A549 (cell line): ENCODE results near the gene CARMIL1. TPM values are rescaled to one million over a fixed set of nuclear protein-coding genes. Genes with fewer than 3 reads are reported as not detected.

Source experiments
- ATAC-seq, 2 experiments: fragments of 200-7000 bp in 1 of 2; fragments of >200 bp in 1 of 2; cut with Nextera tagmentation in 1 of 2; cut with Tn5 transposase in 1 of 2; 3 replicates each; pipeline versions ENCODE4 v1.8.0 to v1.9.1; 2018 to 2020; ENCODE audit warnings: mild to moderate bottlenecking in 1 of 2, moderate library complexity in 1 of 2
- CTCF ChIA-PET: fragments of 300-600 bp; sonication (Branson Sonifier 250); formaldehyde crosslinking; extraction: SDS; loops from one replicate; lab custom pipeline; 2021; ENCODE audit warnings: antibody characterized with exemption, inconsistent platforms; lab: Yijun Ruan, JAX
- POLR2A ChIA-PET: fragments of 350-600 bp; formaldehyde crosslinking; extraction: SDS; loops from one replicate; lab custom pipeline; 2021; ENCODE audit warnings: antibody characterized with exemption, inconsistent platforms; lab: Yijun Ruan, JAX
- DNase-seq, 2 experiments: peaks; one replicate each; pipeline versions ENCODE4 v3.0.0 to v3.0.0-alpha.2; 2011 to 2016; ENCODE audit warnings: low read depth in 1 of 2, low spot score in 1 of 2
- FAIRE-seq: peaks from 2 replicates; lab custom pipeline; 2011; peaks lifted over from hg19 to GRCh38; lab: Jason Lieb, UNC
- H3K27ac ChIP-seq, 2 experiments: fragments of >200 bp; sonication (Bioruptor Twin); formaldehyde crosslinking; 3 replicates each; pipeline ENCODE4 v1.5.1; 2016 to 2017
- H3K4me1 ChIP-seq: fragments of >200 bp; sonication (Bioruptor Twin); formaldehyde crosslinking; 3 replicates; pipeline ENCODE4 v1.6.1; 2016
- H3K4me2 ChIP-seq: fragments of >200 bp; sonication (Bioruptor Twin); formaldehyde crosslinking; 3 replicates; pipeline ENCODE4 v1.6.1; 2016
- H3K4me3 ChIP-seq: fragments of >200 bp; sonication (Bioruptor Twin); formaldehyde crosslinking; 3 replicates; pipeline ENCODE4 v1.5.1; 2016
- H3K9me3 ChIP-seq: fragments of >200 bp; sonication (Bioruptor Twin); formaldehyde crosslinking; 3 replicates; pipeline ENCODE4 v1.6.1; 2016
- BCL3 ChIP-seq: fragments of >200 bp; sonication (Bioruptor Twin); formaldehyde crosslinking; IDR thresholded peaks from 3 replicates; pipeline ENCODE4 v1.6.1; 2016
- BHLHE40 ChIP-seq: IDR thresholded peaks from 2 replicates; pipeline ENCODE4 v1.6.1; 2012; ENCODE audit warnings: low read depth, low read length, inconsistent platforms
- CHD4 ChIP-seq: fragments of 200-600 bp; sonication (generic); IDR thresholded peaks from 2 replicates; pipeline ENCODE4 v1.6.1; 2016; ENCODE audit warnings: antibody characterized with exemption, mild to moderate bottlenecking, borderline replicate concordance
- EP300 ChIP-seq, 2 experiments: fragments of >200 bp; sonication (Bioruptor Twin); formaldehyde crosslinking; IDR thresholded peaks; 2 replicates in 1 of 2; 3 replicates in 1 of 2; pipeline ENCODE4 v1.6.1; 2016 to 2017
- ESRRA ChIP-seq: fragments of 150-350 bp; IDR thresholded peaks from 2 replicates; pipeline ENCODE4 v1.6.1; 2014; ENCODE audit warnings: mild to moderate bottlenecking, low read length, borderline replicate concordance
- HDAC2 ChIP-seq: fragments of 200-600 bp; sonication (generic); IDR thresholded peaks from 2 replicates; pipeline ENCODE4 v1.6.1; 2016
- HES2 ChIP-seq: fragments of >200 bp; sonication (Bioruptor Twin); formaldehyde crosslinking; IDR thresholded peaks from 2 replicates; pipeline ENCODE4 v1.6.1; 2016
- HEYL ChIP-seq: fragments of 250-450 bp; sonication (Bioruptor Pico); IDR thresholded peaks from 2 replicates; pipeline ENCODE4 v1.8.0; 2021; ENCODE audit warnings: mild to moderate bottlenecking, moderate library complexity
- HOXA7 ChIP-seq: fragments of 250-450 bp; sonication (Bioruptor Pico); IDR thresholded peaks from 2 replicates; pipeline ENCODE4 v1.5.0; 2020; ENCODE audit warnings: mild to moderate bottlenecking, moderate library complexity
- JUN ChIP-seq, 2 experiments: fragments of >200 bp; sonication (Bioruptor Twin); formaldehyde crosslinking; IDR thresholded peaks; 2 replicates in 1 of 2; 3 replicates in 1 of 2; pipeline ENCODE4 v1.6.1; 2016 to 2017
- MAFK ChIP-seq: fragments of 450-650 bp; IDR thresholded peaks from 2 replicates; pipeline ENCODE4 v1.6.1; 2014; ENCODE audit not compliant: partially characterized antibody
- MYC ChIP-seq: IDR thresholded peaks from 2 replicates; pipeline ENCODE4 v1.6.1; 2012; ENCODE audit warnings: mild to moderate bottlenecking, inconsistent platforms, low read length, improper control_type of control experiment, borderline replicate concordance
- NPAS2 ChIP-seq: fragments of 250-450 bp; sonication (Bioruptor Pico); IDR thresholded peaks from 2 replicates; pipeline ENCODE4 v1.8.0; 2022; ENCODE audit warnings: mild to moderate bottlenecking, moderate library complexity, borderline replicate concordance
- NR3C1 ChIP-seq: fragments of >200 bp; sonication (Bioruptor Twin); formaldehyde crosslinking; IDR thresholded peaks from 3 replicates; pipeline ENCODE4 v1.6.1; 2017
- PBX3 ChIP-seq: IDR thresholded peaks from 2 replicates; pipeline ENCODE4 v1.6.1; 2012
- RCOR1 ChIP-seq: fragments of 150-350 bp; IDR thresholded peaks from 2 replicates; pipeline ENCODE4 v1.6.1; 2014; ENCODE audit warnings: antibody characterized with exemption, low read length, low read depth
- REST ChIP-seq: fragments of 200-600 bp; sonication (generic); IDR thresholded peaks from 2 replicates; pipeline ENCODE4 v1.6.1; 2016; ENCODE audit warnings: antibody characterized with exemption, mild to moderate bottlenecking, moderate library complexity
- RFX5 ChIP-seq: fragments of 450-650 bp; IDR thresholded peaks from 2 replicates; pipeline ENCODE4 v1.7.1; 2014; ENCODE audit warnings: antibody characterized with exemption, mild to moderate bottlenecking, moderate library complexity
- SREBF2 ChIP-seq: fragments of 450-650 bp; IDR thresholded peaks from 2 replicates; pipeline ENCODE4 v1.6.1; 2014; ENCODE audit warnings: mild to moderate bottlenecking, moderate library complexity
- ZNF302 ChIP-seq: fragments of 250-450 bp; sonication (Bioruptor Pico); IDR thresholded peaks from 2 replicates; pipeline ENCODE4 v1.9.0; 2021; ENCODE audit warnings: inconsistent platforms, mild to moderate bottlenecking, moderate library complexity
- WGBS: methylation state at CpG from one replicate; pipeline ENCODE4 v1.1.6; 2017; ENCODE audit errors: missing lambda C conversion rate; 5-methylcytosine and 5-hydroxymethylcytosine counted together
- polyA plus RNA-seq, 4 experiments: library from polyadenylated mRNA; depleted of rRNA in 3 of 4; stranded (reverse); fragments of >200 nt; fragmentation: RNase III in 1 of 4; extraction: RNeasy Plus Mini Kit Qiagen cat#74134 plus additional on column Dnase treatment in 1 of 4; gene quantifications; 2 replicates in 3 of 4; 3 replicates in 1 of 4; pipeline ENCODE4 v1.2.3, GENCODE V29; 2011 to 2017
- TF ChIP-seq, protein P1 (sequence below): IDR thresholded peaks from 2 replicates; pipeline ENCODE4 v1.6.1; 2012
- TF ChIP-seq, protein P2 (sequence below): fragments of 250-450 bp; sonication (Bioruptor Pico); IDR thresholded peaks from 2 replicates; pipeline ENCODE4 v1.5.0; 2020; ENCODE audit warnings: low read depth, mild to moderate bottlenecking, moderate library complexity

Gene CARMIL1
- polyA plus RNA-seq, 2 of the 4 experiments (the other 2 are of a cell fraction): 11.5 to 11.8 TPM

- TF ChIP-seq RFX5 (no peak), PBX3 (no peak), ZNF302 (CRISPR knock-in tag) (no peak), RCOR1 (no peak), JUN (IDR thresholded peaks at IDR 0.05) (no peak), HEYL (no peak)
- TF ChIP-seq, protein P1, sequence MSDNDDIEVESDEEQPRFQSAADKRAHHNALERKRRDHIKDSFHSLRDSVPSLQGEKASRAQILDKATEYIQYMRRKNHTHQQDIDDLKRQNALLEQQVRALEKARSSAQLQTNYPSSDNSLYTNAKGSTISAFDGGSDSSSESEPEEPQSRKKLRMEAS: no peak
Measured at GRCh38 chr6:25476126-25476525, 197.0 kb downstream of the CARMIL1 start (continued).

DNA sequence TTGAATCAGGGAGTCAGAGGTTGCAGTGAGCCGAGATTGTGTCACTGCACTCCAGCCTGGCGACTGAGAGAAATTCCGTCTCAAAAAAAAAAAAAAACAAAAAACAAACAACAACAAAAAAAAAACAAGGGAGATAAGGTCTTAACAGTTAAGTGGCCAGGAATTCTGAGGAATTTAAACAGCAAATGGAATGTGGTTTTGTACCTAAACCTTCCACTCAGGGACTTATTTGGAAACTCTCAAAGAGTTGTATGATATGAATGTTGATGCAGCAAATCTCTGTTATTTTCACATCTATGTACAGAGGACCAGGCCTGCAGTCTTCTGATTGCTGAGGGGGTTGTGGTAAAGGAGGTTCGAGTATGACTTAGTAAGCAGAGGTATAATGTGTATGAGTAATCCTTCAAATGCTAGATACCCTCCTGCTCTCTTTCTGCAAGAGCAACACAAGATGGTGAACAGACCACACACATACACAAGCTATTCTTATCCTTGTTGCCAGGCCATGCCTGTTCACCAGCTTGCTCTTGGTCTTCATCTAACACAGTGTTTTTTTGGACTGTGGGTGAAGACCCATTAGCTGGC, 197.9 kb downstream of the CARMIL1 start:
- POLR2A ChIA-PET: no interaction called here
- 57% methylated on average over 4 of the region's 4 CpGs for WGBS
- Histone ChIP-seq H3K4me1 (peaks cover 15% of the 10 kb centered on the region), H3K9me3 (no peaks in the 10 kb centered on the region), H3K4me2 (no peak overlapping the region), H3K4me3 (no peak overlapping the region), H3K27ac (no peak overlapping the region; a peak in 1 of 6 replicates)
- TF ChIP-seq HOXA7 (CRISPR knock-in tag): no peak
- no peak for TF ChIP-seq HEYL
- no peak for TF ChIP-seq SREBF2
- CTCF ChIA-PET: interaction anchor here (1.2 kb wide), 1 partner anchor 11 kb away, joined by 3 read pairs; no protein-coding TSS in a partner anchor
- ATAC-seq: peak; percentile 24 to 55; a peak in 3 of 6 replicates
- FAIRE-seq: no peak
- peak in 1 of 2 experiments; percentile 3 for DNase-seq

GRCh38 chr6:25478973-25479372, 199.8 kb downstream of the CARMIL1 start:
- Histone ChIP-seq H3K4me2 (no peak overlapping the region), H3K4me1 (peaks cover 15% of the 10 kb centered on the region), H3K4me3 (no peak overlapping the region), H3K27ac (no peak overlapping the region), H3K9me3 (no peaks in the 10 kb centered on the region)
- CTCF ChIA-PET: interaction anchor here (1.1 to 1.5 kb wide), 3 partner anchors 11 to 200 kb away, joined by 3 to 8 read pairs (median 4); partner anchors contain the start of gene CARMIL1
- POLR2A ChIA-PET: no interaction called here
- ATAC-seq: no peak
- 88% methylated on average over 1 of the region's 1 CpG for WGBS
- FAIRE-seq: no peak
- TF ChIP-seq HDAC2 (no peak), HES2 (no peak)
- DNase-seq: no peak

DNA sequence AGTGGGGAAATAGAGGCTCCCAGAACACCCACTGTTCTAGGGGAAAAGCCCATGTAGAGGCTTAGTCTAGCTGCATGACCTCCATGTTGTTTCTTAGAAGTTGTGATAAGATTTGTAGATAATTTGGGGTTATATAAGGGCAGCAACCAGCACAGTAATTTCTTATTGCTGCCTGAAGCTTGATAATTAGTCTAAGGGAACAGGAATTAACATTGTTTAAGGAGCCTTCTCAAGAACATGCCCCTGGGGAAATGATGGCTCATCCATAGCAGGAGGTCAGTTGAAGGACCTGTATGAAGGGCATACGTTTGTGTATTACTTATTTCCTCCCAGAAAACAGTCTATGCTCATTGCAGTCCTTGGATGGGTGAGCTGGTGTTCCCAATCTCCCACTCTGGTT, 202.1 kb downstream of the CARMIL1 start:
- Histone ChIP-seq H3K4me1 (peaks cover 15% of the 10 kb centered on the region), H3K9me3 (no peaks in the 10 kb centered on the region), H3K4me2 (no peak overlapping the region), H3K27ac (no peak overlapping the region), H3K4me3 (no peak overlapping the region)
- 80% methylated on average over 1 of the region's 1 CpG for WGBS
- no peak for FAIRE-seq
- no peak for DNase-seq
- ATAC-seq: no peak
- ChIA-PET CTCF (interaction anchor here (1.2 kb wide), 1 partner anchor 9 kb away, joined by 5 read pairs; no protein-coding TSS in a partner anchor), POLR2A (no interaction called here)
- TF ChIP-seq ESRRA (no peak), MYC (no peak), ZNF302 (CRISPR knock-in tag) (no peak), MAFK (no peak), BHLHE40 (no peak), PBX3 (no peak), REST (no peak), NPAS2 (CRISPR knock-in tag) (no peak), EP300 (IDR thresholded peaks at IDR 0.05) (no peak), HES2 (no peak), HOXA7 (CRISPR knock-in tag) (no peak), CHD4 (no peak), NR3C1 (no peak), JUN (IDR thresholded peaks at IDR 0.05) (no peak), BCL3 (no peak)
- TF ChIP-seq, protein P2, sequence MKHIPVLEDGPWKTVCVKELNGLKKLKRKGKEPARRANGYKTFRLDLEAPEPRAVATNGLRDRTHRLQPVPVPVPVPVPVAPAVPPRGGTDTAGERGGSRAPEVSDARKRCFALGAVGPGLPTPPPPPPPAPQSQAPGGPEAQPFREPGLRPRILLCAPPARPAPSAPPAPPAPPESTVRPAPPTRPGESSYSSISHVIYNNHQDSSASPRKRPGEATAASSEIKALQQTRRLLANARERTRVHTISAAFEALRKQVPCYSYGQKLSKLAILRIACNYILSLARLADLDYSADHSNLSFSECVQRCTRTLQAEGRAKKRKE: no peak
